ENCODE results near the gene TNIP2.
"Not testable (repeated sequence)": the region's sequence is repeated elsewhere in the genome, so short reads cannot be mapped to it uniquely, and the experiment has no call there.

The TNIP2 gene

DNA sequence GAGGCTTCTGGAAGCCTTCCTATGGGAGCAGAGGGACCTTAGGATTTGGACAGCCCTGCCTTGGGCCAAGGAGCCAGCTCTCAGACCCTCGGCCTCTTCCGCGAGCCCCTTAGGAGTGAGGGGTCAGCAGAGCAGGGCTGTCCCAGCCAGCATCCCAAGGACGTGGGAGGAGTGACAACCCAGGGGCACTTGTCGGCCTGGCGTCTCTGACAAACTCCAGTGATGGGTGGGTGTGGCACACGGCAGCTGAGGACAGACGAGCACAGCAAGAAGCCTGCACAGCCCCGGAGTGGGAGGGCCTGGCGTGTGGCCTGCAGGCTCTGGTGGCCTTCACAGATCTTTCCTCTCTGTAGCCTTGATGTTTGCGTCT is 11.6 kb upstream of the TNIP2 start:
- DNase-seq = no peak

DNA sequence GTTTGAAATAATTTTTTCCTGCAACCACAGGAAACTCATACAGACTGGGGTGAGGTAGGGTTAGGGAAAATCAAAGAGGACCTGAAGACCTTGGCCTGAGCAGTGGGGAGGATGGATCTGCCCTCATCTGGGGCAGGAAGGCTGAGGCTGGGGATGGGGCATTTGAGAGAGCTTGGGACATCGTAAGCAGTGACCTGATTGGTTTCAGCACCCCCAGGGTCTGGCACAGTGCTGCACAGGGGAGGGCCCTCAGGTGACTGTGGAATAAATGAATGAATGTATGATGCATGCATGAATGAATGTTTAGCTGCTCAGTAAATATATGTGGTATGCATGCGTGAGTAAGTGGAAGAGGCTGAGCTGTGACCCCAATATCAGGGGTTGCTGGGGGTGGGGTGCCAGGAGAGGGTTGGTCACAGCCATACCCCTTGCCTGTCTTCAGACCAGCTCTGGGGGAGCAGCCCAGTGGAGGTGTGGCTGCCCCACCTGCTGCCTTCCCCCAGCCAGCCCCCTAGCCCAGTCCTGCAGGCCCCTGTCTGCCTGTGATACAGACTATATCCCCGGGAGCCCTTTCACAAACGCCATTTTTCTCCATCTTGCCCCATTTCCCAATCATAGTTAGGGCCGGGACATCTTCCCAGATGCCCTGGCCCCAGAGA is 11.0 kb upstream of the TNIP2 start:
- DNase-seq = no peak

DNA sequence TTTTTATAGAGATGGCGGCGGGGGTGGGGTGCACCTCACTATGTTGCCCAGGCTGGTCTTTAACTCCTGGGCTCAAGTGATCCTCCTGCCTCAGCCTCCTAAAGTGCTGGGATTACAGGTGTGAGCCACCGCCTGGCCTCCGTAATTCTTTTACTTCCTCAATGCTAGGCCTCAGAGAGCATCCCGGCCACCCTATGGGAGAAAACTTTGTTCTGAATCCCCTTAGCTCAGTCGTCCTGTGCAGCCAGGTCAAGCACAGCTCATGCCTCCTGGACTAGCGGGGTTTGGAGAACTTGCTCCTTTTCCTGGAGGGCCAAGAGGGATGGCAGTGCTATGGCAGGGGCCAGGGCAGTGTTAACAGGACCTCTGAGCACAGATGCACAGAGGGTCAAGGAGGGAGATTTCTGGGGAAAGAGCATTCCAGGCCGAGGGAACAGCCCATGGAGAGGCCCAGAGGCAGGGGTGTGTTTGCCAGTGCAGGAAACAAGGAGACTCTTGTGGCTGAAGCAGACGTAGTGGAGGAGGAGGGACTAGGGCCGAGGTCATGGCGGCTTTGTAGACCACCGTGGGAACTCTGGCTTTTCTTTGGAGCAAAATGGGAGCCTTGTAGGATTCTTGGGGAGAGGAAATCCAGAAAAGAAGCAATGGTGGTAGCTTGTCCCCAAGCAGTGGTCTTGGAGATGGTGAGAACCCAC is 9.8 kb upstream of the TNIP2 start:
- DNase-seq = no peak

DNA sequence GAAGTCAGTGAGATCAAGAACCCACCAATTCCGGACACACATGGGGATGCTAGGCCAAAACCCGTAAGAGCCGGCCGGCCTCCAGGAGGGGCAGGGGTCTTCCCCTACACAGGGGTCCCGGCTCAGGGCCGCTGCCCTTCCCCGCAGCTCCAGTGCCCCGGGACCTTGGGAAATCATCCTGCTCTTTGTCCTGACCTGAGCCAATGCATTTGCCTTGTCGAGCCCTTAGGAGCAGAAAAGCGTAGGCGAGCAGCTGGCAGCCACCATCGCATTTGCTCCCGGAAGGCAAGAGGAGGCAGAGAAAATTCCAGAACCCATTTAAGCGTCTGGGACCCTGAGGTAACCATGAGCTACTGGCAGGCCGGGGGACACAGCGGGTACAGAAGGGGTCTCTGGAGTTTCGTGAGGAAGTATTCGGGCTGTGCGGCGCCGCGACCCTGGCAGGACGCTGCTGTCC is 7.4 kb upstream of the TNIP2 start:
- DNase-seq = no peak

DNA sequence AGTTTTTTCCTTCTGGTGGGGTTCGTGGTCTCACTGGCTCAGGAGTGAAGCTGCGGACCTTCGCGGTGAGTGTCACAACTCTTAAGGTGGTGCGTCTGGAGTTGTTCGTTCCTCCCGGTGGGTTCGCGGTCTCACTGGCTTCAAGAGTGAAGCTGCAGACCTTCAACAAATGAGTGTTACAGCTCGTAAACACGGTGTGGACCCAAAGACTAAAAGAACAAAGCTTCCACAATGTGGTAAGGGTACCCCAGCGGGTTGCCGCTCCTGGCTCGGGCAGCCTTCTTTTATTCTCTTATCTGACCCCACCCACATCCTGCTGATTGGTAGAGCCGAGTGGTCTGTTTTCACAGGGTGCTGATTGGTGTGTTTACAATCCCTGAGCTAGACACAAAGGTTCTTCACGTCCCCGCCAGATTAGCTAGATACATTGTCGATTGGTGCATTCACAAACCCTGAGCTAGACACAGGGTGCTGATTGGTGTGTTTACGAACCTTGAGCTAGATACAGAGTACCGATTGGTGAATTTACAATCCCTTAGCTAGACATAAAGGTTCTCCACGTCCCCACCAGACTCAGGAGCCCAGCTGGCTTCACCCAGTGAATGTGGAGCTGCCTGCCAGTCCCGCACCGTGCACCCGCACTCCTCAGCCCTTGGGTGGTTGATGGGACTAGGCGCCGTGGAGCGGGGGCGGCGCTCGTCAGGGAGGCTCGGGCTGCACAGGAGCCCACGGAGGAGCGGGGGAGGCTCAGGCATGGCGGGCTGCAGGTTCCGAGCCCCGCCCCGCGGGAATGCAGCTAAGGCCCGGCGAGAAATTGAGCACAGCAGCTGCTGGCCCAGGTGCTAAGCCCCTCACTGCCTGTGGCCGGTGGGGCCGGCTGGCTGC is 6.6 kb upstream of the TNIP2 start:
- DNase-seq = not testable (repeated sequence)

DNA sequence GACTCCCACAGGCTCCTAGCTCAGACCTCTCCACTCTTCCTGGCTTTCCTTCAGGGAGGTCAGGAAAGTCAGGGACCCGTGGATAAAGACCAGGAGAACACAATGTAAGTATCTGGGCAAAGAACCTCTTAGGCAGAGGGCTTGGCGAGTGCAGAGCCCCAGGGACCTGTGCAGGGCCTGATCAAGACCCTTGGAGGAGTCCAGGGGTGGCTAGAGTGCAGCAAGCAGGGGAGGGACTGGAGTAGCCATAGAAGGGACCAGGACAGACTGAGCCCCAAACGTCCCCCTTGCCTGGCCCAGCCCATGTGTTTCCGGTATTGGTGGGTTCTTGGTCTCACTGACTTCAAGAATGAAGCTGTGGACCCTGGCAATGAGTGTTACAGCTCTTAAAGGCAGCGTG is 5.9 kb upstream of the TNIP2 start:
- no peak for DNase-seq

DNA sequence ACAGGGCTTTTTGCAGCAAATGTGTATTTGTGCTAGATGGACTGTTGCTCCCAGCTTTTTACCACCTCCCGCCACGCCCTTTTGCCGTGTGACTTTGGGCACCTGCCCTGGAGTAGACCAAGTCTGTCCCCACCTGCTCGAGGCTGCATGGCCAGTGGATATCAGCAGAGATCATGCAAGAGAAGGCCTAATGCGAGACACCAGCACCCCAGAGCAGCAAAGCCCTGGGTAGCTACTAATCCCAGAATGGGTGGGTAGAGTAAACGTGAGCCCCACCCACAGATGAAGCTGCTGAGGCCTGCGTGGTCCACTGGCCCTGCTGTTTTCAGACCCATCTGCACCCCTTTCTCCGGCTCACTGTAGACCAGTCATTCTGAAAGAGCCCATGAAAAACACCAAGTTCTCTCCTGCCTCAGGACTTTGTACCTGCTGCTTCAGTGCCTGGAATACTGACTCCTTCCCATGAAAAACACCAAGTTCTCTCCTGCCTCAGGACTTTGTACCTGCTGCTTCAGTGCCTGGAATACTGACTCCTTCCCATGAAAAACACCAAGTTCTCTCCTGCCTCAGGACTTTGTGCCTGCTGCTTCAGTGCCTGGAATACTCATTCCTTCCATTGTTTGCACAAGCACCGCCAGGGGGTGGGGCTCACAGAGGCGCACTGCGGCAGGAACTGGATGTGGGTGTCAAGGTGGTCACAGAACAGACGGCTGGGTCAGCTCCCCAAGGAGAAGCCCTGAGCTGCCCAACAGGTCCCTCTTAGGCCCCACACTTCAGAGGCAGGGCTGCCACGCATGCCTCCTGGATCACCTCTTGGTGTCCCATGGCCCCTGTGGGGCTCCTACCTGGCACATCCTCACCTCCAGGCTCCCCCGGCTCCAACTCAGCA is 5.1 kb upstream of the TNIP2 start:
- DNase-seq = no peak

DNA sequence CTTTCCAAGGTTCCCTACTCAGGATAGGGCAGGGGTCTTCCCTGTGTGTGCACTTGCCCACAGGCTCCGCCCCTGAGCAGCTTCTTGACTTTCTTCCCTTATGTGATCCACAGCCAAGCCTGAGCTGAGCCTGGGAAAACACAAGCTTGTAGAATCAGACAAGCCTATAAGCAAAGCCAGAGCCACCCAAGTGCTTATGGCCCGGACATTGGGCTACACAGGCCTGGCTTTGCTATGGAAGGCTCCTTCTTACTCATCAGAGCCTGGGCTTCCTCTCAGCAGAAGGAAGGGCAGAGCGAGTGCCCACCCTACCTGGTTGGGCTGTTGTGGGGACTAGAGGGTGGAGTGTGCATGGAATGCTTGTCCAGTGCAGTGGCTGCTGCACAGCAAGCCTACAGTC is 1.3 kb upstream of the TNIP2 start:
- no peak for DNase-seq

DNA sequence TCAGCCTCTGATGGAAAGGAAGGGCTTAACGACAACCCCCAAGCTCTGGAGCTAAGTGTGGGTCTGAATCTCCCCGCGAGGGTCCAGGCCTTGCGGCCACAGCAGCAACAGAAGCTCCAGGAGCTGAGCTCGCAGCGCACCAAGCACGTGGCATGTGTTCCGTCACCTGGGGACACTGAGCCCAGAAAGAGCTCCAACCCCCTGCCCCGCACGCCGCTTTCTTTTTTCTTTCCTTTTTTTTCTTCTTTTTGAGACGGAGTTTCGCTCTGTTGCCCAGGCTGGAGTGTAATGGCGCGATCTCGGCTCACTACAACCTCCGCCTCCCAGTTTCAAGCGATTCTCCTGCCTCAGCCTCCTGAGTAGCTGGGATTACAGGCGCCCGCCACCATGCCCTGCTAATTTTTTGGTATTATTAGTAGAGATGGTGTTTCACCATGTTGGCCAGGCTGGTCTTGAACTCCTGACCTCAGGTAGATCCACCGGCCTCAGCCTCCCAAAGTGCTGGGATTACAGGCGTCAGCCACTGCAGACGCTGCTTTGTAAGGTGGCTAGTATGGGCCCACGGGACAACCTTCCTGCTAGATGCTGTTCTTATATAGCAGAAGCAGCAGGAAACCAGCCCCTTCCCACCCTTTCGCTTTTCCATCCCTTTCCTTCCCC is 685 bp upstream of the TNIP2 start:
- no peak for DNase-seq

DNA sequence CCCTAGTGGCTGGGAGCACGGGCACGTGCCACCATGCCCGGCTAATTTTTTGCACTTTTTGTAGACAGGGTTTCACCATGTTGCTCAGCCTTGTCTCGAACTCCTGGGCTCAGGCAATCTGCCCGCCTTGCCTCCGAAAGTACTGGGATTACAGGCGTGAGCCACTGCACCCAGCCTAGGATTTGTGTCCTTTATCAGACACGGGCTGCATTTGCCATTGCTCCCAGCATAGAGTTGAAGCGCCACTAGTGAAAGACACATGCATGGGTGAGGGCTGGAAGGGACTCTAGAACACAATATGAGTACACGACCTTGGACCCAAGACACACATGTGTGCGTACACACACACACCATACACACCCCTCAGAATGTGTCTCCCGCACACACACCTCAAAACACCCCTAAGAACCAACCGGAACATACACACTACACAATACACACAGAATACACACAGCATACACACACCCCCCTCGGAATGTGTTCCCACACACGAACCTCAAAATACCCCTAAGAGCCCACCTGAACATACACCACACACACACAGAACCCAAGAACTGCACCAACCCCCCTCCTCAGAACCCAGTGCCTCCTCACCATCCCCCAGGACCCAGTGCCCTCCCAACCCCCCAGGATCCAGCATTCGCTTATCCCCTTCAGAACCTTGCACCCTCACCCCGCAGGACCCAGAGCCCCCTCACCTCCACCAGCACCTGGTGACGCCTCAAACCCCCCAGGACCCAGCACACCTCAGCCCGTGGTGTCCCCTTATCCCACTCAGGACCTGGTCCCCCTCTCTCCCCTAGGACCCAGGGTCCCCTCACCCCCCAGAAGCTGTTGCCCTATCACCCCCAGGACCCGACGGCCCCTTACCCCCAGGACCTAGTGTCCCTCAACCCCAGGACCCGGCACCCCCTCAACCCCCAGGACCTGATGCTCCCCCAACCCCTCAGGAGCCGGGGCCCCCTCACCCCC is 1.0 kb downstream of the TNIP2 start:
- no peak for DNase-seq

DNA sequence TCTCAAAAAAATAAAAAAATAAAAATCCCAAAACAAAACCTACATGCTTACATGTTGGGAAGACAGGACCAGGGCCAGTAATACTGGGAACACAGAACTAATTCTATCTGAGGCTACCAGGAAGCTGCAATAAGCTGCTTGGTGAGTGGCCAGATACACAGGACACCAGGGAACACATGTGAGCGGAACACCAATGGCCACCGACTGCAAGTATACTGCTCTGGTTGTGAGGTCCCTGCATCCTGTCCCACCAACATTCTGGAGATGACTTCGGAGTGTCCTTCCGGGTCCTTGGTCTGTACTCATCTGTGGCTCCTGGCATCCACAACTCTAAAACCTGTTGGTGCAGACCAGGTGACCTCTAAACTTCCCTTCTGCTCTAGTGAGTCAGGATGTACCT is 2.7 kb downstream of the TNIP2 start:
- no peak for DNase-seq

DNA sequence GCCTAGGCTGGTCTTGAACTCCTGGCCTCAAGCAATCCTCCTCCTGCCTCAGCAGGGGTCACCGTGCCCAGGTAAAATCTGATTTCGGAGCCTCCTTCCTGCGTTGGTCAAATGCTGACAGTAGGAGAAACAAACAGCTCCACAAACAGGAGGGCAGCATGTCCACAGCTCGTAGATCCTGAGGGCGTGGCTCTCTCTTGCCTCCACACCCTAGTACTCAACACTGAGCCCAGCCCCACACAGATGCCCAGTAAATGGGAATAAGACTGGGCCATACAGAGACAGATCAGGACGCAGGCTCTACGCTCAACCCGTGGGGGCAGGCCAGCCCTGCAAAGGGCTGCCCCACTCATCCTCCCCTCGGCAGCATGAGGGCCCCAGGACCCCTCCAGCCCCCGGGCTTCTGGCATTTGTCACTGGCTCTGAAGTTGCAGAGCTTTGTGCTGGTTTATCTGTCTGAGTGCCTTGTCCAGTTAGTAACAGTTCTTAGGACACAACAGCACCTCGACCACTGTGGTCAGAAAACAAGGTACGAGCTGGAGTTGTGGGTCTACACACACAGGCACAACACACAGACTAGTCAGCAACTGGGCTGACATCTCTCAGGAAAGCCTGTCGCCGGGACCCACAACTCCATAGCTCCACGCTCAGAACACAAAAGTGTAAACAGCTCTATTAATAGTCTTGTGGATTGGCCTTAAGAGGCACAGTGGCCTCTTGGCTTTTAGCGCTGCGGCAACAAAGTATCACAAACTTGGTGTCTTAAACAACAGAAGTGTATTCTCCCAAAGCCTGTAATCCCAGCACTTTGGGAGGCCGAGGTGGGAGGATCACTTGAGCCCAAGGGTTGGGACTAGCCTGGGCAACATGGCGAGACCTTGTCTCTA is 5.2 kb downstream of the TNIP2 start:
- no peak for DNase-seq

DNA sequence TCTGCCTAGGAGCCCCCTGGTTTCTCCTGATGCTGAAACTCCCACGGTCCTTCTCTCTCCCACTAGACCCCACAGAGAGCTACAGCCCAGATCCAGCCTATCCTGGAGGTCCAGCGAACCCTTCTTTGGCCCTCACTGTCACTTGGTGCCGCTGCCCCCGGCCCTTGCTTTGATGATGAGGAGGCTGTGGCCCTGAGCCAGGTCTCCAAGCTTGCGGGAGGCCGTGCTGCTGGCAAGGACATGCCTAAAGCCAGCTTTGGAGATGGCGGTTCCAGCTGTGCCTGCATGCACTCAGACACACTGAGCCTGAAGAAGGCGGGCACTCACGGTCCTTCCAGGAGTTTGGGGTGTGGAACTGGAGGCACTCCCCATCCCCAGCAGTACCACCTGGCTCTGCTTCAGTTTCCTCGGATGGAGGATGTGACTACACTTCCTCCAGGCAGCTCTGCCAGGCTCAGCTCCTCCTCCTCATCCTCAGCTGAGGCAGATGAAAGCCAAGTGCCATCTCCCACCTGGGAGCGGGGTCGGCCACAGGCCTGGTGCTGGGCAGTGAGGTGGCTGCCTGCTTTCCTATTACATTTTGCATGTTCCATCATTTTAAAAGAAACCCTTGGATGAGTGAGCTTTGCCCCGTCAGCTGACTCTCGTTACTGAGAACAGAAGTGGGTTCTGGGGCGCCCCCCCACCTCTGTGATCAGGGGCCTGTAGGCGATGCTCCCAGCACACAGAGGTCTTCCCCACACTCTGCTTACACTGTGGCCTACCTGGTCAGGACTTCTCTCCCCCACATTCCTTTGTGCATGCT is 9.0 kb downstream of the TNIP2 start:
- no peak for DNase-seq

DNA sequence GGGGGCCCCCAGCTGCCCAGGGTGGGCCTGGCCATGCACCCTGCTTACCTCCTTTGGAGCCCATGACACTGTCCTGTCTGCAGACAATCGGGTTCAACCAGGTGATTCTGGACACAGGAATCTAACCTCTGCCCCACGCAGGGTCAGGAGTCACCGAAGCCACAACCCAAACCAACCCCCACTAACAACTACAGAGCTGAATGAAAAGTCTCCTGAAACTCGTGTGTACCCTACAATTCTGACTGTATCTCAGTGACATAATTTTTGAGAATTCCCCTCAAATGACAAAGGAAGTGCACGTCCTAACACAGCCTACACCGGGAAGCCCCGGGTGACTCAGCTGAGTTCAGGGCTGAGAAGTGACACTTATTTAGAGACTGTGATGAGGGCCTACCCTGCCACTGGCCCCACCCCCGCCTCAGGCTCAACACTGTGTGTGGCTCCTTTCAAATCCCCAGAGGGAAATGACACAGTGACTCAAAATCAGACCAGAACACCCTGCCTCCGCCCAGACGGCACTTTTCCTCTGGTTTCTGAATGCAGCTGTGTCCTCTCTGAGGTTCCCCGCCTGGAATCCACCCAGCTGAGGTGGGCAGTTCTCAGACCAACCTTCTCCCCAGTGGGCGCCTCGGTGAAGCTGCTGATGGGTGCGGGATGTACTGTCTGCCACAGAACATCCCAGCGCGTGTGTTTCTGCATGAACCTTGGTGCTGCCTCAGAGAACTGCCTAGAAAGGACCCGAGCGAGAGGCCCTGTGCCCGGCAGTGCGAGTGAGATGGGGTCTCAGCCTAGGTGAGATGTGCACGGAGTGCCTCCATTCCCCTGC is 9.9 kb downstream of the TNIP2 start:
- DNase-seq = no peak

DNA sequence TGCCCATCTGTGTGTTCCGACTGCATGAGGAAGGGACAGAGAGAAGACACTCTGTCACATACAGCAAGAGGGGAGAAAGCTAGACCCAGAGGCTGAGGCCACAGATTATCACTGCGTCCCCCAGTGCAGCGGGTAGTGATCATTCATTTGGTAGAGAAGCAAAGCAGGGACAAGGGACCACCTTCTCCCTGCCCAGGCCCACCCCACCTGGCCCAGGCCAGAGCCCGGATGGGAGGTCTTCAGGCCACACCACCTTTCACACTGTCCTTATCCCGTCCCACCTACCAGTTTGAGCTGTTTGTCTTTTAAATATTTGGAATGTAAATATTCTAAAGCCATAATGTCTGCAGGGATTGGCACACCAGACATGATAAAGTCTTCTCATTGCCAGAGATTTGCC is 10.6 kb downstream of the TNIP2 start:
- no peak for DNase-seq

DNA sequence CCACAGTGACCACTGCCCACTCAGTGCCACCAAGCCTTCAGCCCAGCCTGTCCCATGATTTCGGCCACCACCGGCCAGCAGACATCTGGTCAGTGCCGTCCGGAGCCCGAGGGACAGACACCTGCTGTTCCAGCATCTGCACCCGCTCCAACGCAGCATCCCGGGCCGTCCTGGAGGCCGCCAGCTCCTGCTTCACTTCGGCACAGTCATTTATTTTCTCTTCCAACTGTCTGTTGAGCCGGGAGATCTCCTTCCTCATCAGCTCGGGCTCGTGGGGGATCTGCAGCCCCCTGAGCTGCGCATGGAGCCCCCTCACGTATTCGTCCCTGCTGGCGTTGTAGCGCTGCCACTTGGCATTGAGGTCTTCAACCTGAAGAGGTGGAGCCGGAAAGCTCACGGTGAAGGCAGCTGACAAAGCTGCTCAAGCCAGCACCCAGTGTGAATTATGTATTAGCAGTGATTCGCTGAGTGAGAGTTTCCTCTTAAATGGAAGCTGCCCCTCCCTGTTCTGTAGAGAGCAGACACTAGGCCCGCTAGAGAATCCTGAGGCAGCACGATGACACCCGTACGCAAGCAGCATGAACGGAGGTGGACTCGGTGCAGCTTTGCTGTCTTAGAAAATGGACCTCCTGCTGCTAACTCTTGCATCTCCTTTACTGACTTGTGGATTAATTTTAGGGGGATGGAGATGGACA is 11.4 kb downstream of the TNIP2 start:
- no peak for DNase-seq
